ENCODE measurements around the gene MAGEE2.
"Not testable (repeated sequence)": the region's sequence is repeated elsewhere in the genome, so short reads cannot be mapped to it uniquely, and the experiment has no call there.

MAGEE2 gene

DNA sequence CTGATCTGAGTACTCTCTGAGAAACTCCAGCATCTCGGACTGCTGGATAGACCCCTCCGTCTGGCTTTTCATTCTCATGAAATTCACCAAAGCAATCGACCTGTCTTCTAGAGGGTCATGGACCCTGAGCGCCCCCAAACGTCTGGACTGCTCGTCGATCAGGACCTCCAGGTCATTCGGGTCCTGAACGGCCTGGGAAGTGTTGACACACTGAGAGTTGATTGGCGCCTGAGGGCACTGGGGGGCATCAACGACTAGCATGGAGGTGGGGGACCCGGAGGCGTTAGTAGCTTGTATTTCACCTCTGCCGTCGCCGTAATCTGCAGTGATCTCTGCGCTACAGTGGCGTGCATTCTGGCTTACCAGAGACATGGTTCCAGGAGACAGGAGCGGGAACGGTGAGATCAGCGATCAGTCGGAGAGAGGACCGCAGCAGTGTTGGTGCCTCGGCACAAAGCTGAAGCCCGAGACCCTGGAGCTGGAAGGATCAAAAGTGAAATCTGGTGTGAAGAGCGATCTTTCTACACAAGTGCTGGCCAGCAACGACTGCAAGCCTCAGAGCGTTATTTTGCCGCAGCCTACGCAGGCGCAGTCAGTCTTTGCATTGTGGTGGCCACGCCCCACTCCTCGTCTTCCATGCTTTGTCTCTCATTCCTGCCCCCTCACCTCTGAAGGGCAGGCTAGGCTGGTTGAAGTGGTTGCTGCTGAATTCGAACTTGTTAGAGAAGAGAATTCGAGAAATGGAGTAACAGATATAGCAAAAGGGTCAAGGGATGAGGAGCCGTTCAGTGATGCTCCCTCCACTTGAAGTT, at the start of gene MAGEE2:
Gene MAGEE2 (minus strand): TSS at position 575 of the 812 bp plus-strand sequence. CDS start 203 bp downstream, at position 372.
- DNase-seq (ENCODE audit: low spot score), result peak; percentile 63

GRCh38 chrX:75786290-75786689, 1.2 kb upstream of the MAGEE2 start:
- no peak for DNase-seq (ENCODE audit: low spot score)

GRCh38 chrX:75781611-75782010, 3.4 kb downstream of the MAGEE2 start:
- DNase-seq (ENCODE audit: low spot score), result peak; percentile 72

- DNase-seq (ENCODE audit: low spot score), result not testable (repeated sequence)
Observed at GRCh38 chrX:75768063-75768462, 17.0 kb downstream of the MAGEE2 start.

DNA sequence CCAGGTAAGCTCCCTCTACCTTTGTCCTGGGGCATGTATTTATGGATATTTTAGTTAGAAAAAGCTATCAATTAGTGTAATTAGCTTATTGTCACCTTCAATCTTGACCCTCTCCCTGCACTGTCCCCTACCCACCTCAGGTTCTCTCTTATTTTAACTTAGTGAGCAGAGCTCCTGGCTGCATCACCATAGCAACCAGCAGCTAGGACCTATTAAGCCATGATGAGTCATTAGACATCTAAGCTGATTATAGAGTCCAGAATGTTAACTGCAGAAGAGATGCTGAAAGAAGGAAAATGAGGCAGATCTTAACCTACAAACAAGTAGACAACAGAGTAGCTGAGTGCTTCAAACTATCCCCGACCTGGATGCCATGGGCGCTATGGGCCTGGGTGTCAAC, 36.6 kb downstream of the MAGEE2 start:
- no peak for DNase-seq (ENCODE audit: low spot score)

- peak; percentile 26 for DNase-seq (ENCODE audit: low spot score)
Observed at GRCh38 chrX:75746891-75747639, 38.0 kb downstream of the MAGEE2 start.
